ENCODE data around the gene SEMA3G. TPM values are rescaled to one million over a fixed set of nuclear protein-coding genes. Genes with fewer than 3 reads are reported as not detected.

The SEMA3G gene
- total RNA-seq, 3 donors from 2014 or later (not counting 1 experiment from before 2014, with no cell fraction given): 0.07 to 0.55 TPM; not detected in 1

DNA sequence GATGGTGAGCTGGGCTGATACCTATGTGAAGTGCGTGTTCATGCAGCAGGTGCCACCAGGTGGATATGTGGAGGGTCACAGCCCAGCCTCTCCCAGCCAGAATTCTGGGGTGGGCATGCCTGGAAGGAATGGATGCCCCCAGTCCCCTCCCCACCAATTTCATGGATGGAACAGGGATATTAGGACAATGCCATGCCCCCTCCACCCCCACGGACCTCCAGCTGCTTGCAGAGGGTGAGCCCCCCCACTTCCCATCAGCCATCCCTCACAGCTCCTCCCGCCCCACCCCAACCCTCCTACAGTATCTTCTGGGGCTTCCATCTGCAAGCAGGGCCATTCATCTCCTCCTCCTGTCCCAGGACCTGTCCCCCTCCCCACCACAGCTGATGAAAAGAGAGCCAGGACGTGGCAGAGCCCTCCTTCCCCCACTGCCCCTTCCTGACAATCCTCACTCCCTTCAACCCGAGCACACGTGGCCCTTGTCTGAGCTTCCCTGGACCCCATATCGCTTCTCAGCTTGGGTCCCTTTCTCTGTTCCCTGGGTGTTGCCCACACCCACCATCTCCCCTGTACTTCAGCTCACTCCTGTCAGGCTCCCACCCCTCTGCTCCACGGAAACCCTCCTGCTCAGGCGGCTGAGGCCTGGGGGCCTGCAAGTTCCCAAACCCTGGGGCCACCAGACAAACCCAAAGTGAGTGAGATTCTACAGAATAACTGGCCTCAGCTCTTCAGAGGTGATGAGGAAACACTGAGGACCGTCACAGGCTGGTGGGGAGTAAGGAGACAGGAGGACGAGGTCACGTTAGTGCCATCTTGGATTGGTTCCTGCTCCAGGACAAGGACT lies 2.8 kb upstream of the SEMA3G start:
- TF ChIP-seq CTCF (IDR thresholded peaks at IDR 0.05): no peak
- H3K27me3 ChIP-seq (ENCODE audit: control insufficient read depth, insufficient read depth, low read length): no peaks in the 10 kb centered on the region
- intact Hi-C loops (cut with micrococcal nuclease): loop anchor here (1.0 to 5.0 kb wide), 3 partner anchors 19 to 225 kb away; no protein-coding TSS in a partner anchor
- H3K4me1 ChIP-seq (ENCODE audit: control insufficient read depth, insufficient read depth, low read length): peaks cover 12% of the 10 kb centered on the region
- no peaks in the 10 kb centered on the region for H3K36me3 ChIP-seq (ENCODE audit: control insufficient read depth, insufficient read depth, low read length)
- DNase-seq (no peak), ATAC-seq (no peak)
- Mint-ChIP-seq H3K36me3 (no peaks in the 10 kb centered on the region), H3K27ac (peak overlapping the region in 1 of 2 donors; percentile 65), H3K4me3 (no peak overlapping the region), H3K27me3 (ENCODE audit: low read depth in 2 of 2) (no peaks in the 10 kb centered on the region), H3K9me3 (no peaks in the 10 kb centered on the region), H3K4me1 (peaks cover 6% of the 10 kb centered on the region in 2 donors)
- no peak overlapping the region for H3K27ac ChIP-seq (ENCODE audit: low read length)
- no peaks in the 10 kb centered on the region for H3K9me3 ChIP-seq (ENCODE audit: control insufficient read depth, insufficient read depth, low read length)
- WGBS (ENCODE audit: insufficient coverage): 88% methylated on average over 12 of the region's 12 CpGs
- no peak overlapping the region for H3K4me3 ChIP-seq (ENCODE audit: low read length)

DNA sequence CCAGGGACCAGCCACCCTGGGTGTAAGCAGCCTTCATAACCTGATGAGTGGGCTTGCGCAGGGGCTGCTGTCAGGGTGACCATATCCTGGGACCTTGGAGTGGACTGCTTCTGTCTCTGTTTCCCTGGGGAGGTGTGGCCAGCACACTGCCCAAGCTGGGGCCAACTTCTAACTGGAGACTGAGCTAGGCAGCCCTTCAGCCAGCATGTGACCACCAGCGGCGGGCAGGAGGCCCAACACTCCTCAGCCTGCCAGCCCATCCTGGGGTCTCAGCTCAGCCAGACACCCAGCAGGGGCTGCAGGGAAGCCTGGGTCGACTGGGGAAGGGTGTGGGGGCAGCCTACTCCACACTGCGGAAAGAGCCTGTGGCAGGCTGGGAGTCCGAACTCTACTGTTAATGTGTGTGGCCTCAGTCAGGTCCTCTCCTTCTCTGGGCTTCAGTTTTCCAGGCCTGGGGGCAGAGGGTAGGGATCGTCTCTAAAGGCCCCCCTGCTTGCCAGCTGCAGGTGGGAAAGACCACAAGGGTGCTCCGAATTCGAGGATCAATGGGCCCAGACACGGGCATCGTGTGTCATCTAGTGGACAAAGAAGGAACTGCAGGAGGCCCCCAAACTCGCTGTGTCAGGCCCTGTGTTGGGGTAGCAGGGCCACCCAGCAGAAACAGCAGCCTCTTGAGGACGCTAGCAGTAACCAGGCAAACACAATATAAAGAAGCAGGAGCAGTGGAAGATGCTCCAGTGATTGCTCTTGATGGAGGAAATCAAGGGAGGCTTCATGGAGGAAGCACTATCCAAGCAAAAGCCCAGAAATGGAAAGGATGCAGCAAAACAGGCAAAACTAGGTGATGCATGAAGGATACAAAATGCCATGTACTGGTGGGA lies 2.0 kb upstream of the SEMA3G start:
- Histone ChIP-seq H3K27me3 (ENCODE audit: control insufficient read depth, insufficient read depth, low read length) (no peaks in the 10 kb centered on the region), H3K4me3 (ENCODE audit: low read length) (no peak overlapping the region), H3K27ac (ENCODE audit: low read length) (no peak overlapping the region), H3K9me3 (ENCODE audit: control insufficient read depth, insufficient read depth, low read length) (no peaks in the 10 kb centered on the region), H3K36me3 (ENCODE audit: control insufficient read depth, insufficient read depth, low read length) (no peaks in the 10 kb centered on the region), H3K4me1 (ENCODE audit: control insufficient read depth, insufficient read depth, low read length) (peaks cover 12% of the 10 kb centered on the region)
- H3K9me3 Mint-ChIP-seq: no peaks in the 10 kb centered on the region
- TF ChIP-seq CTCF (IDR thresholded peaks at IDR 0.05): peak; percentile 99
- ATAC-seq (peak; percentile 72 to 80 (median 72)), DNase-seq (peak; percentile 64 to 86)
- intact Hi-C loops (cut with micrococcal nuclease): loop anchor here (1.0 to 5.0 kb wide), 3 partner anchors 19 to 225 kb away; no protein-coding TSS in a partner anchor
- 41% methylated on average over 13 of the region's 13 CpGs for WGBS (ENCODE audit: insufficient coverage)
- peaks cover 6% of the 10 kb centered on the region in 2 donors for H3K4me1 Mint-ChIP-seq
- no peak overlapping the region for H3K4me3 Mint-ChIP-seq
- H3K27me3 Mint-ChIP-seq (ENCODE audit: low read depth in 2 of 2): no peaks in the 10 kb centered on the region
- no peaks in the 10 kb centered on the region for H3K36me3 Mint-ChIP-seq
- no peak overlapping the region for H3K27ac Mint-ChIP-seq

DNA sequence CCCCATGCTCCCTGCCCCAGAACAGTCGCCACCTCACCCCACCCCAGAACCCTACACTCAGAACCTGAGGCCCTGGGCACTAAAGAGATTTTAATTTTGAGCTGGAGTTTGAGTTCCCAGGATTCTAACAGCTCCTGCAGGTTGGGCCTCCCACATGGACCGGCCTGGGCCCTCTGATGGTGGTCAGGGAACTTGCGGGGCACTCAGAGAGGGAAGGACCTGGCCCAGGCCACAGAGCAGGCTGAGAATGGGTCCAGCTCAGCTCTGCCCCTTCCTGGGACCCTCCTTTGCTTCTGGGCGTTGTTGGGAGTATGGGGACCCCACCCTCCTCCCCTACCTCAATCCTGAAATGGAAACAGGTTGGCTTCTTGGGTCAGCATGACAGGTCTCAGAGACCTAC lies 1.1 kb upstream of the SEMA3G start:
- Histone ChIP-seq H3K4me1 (ENCODE audit: control insufficient read depth, insufficient read depth, low read length) (peaks cover 12% of the 10 kb centered on the region), H3K4me3 (ENCODE audit: low read length) (no peak overlapping the region), H3K27me3 (ENCODE audit: control insufficient read depth, insufficient read depth, low read length) (no peaks in the 10 kb centered on the region), H3K9me3 (ENCODE audit: control insufficient read depth, insufficient read depth, low read length) (no peaks in the 10 kb centered on the region), H3K27ac (ENCODE audit: low read length) (no peak overlapping the region), H3K36me3 (ENCODE audit: control insufficient read depth, insufficient read depth, low read length) (no peaks in the 10 kb centered on the region)
- Mint-ChIP-seq H3K27me3 (ENCODE audit: low read depth in 2 of 2) (no peaks in the 10 kb centered on the region), H3K27ac (no peak overlapping the region), H3K4me3 (no peak overlapping the region), H3K4me1 (peaks cover 6% of the 10 kb centered on the region in 2 donors), H3K36me3 (no peaks in the 10 kb centered on the region), H3K9me3 (no peaks in the 10 kb centered on the region)
- no peak for TF ChIP-seq CTCF (IDR thresholded peaks at IDR 0.05)
- DNase-seq (no peak), ATAC-seq (no peak)
- 95% methylated on average over 4 of the region's 4 CpGs for WGBS (ENCODE audit: insufficient coverage)
- intact Hi-C loops (cut with micrococcal nuclease): loop anchor here (5.0 kb wide), 1 partner anchor 224 kb away; no protein-coding TSS in a partner anchor
